HEK293 (cell line): Measurements from ENCODE around the gene RNF31.

Experiments
- CTCF ChIA-PET: fragments of 350-600 bp; formaldehyde crosslinking; extraction: SDS; loops from one replicate; lab custom pipeline; 2021; ENCODE audit warnings: antibody characterized with exemption; lab: Yijun Ruan, JAX
- POLR2A ChIA-PET: fragments of 300-600 bp; formaldehyde crosslinking; extraction: SDS; loops from one replicate; lab custom pipeline; 2020; ENCODE audit warnings: antibody characterized with exemption, inconsistent platforms; lab: Yijun Ruan, JAX
- H3K27ac ChIP-seq: fragments of 200-500 bp; sonication (Bioruptor generic); 2 replicates; pipeline ENCODE4 v1.5.1; 2014; ENCODE audit warnings: low read depth, low read length, control low read depth, inconsistent platforms; ENCODE audit errors: extremely low read depth
- H3K36me3 ChIP-seq, 2 experiments: fragments of 200-500 bp in 1 of 2; sonication (Bioruptor generic) in 1 of 2; 1 replicate in 1 of 2; 2 replicates in 1 of 2; pipeline ENCODE4 v1.5.1; 2014 to 2017; ENCODE audit warnings: inconsistent platforms in 2 of 2, low read length in 2 of 2; ENCODE audit not compliant: control insufficient read depth in 2 of 2, insufficient read depth in 1 of 2
- H3K4me1 ChIP-seq: fragments of 200-500 bp; sonication (Bioruptor generic); 2 replicates; pipeline ENCODE4 v1.5.1; 2014; ENCODE audit warnings: mild to moderate bottlenecking, low read length, inconsistent platforms; ENCODE audit not compliant: control insufficient read depth, insufficient read depth
- H3K4me3 ChIP-seq: 2 replicates; pipeline ENCODE4 v1.5.1; 2011; ENCODE audit warnings: low read depth, mild to moderate bottlenecking, control low read depth, low read length, moderate library complexity
- H3K9me3 ChIP-seq: fragments of 200-500 bp; sonication (Bioruptor generic); 2 replicates; pipeline ENCODE4 v1.5.1; 2014; ENCODE audit warnings: low read depth, low read length, inconsistent platforms; ENCODE audit not compliant: control insufficient read depth, insufficient read depth
- EGR2 ChIP-seq: fragments of 450-650 bp; formaldehyde crosslinking; IDR thresholded peaks from 2 replicates; pipeline ENCODE4 v1.5.1; 2016; ENCODE audit warnings: low read depth, missing biosample characterization, missing genetic modification characterization
- PRDM1 ChIP-seq: fragments of 450-650 bp; formaldehyde crosslinking; IDR thresholded peaks from 2 replicates; pipeline ENCODE4; 2016; ENCODE audit warnings: missing biosample characterization, missing genetic modification characterization
- TRIM28 ChIP-seq: IDR thresholded peaks from 2 replicates; pipeline ENCODE4 v1.6.1; 2011; ENCODE audit warnings: low read length, control low read depth, borderline replicate concordance
- YY1 ChIP-seq: fragments of 450-650 bp; formaldehyde crosslinking; IDR thresholded peaks from 2 replicates; pipeline ENCODE4 v1.5.1; 2018; ENCODE audit warnings: missing biosample characterization, missing genetic modification characterization
- ZBTB17 ChIP-seq: fragments of 450-650 bp; formaldehyde crosslinking; IDR thresholded peaks from 2 replicates; pipeline ENCODE4 v1.5.1; 2016; ENCODE audit warnings: missing biosample characterization, missing genetic modification characterization
- ZNF146 ChIP-seq: fragments of 450-650 bp; formaldehyde crosslinking; IDR thresholded peaks from 2 replicates; pipeline ENCODE4 v1.5.1; 2016; ENCODE audit warnings: missing biosample characterization, missing genetic modification characterization
- ZNF157 ChIP-seq: fragments of 450-650 bp; formaldehyde crosslinking; IDR thresholded peaks from 2 replicates; pipeline ENCODE4 v1.5.1; 2016; ENCODE audit warnings: missing biosample characterization, missing genetic modification characterization
- ZNF169 ChIP-seq: fragments of 450-650 bp; formaldehyde crosslinking; IDR thresholded peaks from 2 replicates; pipeline ENCODE4 v1.5.1; 2016; ENCODE audit warnings: missing biosample characterization, missing genetic modification characterization
- ZNF24 ChIP-seq: fragments of 450-650 bp; formaldehyde crosslinking; IDR thresholded peaks from 2 replicates; pipeline ENCODE4 v1.5.1; 2016; ENCODE audit warnings: missing biosample characterization, missing genetic modification characterization
- ZNF274 ChIP-seq, 2 experiments: fragments of 200-500 bp in 1 of 2; fragments of 450-650 bp in 1 of 2; sonication (Bioruptor generic) in 1 of 2; formaldehyde crosslinking in 1 of 2; IDR thresholded peaks; 2 replicates each; pipeline versions ENCODE4 v1.5.1 to v1.6.1; 2014 to 2016; ENCODE audit warnings: borderline replicate concordance in 1 of 2, inconsistent platforms in 1 of 2, low read length in 1 of 2, missing biosample characterization in 1 of 2, missing genetic modification characterization in 1 of 2
- ZNF473 ChIP-seq: fragments of 450-650 bp; formaldehyde crosslinking; IDR thresholded peaks from 2 replicates; pipeline ENCODE4 v1.5.1; 2017; ENCODE audit warnings: missing biosample characterization, missing genetic modification characterization
- ZNF548 ChIP-seq: fragments of 450-650 bp; formaldehyde crosslinking; IDR thresholded peaks from 2 replicates; pipeline ENCODE4 v1.5.1; 2016; ENCODE audit warnings: missing biosample characterization, missing genetic modification characterization
- ZNF585B ChIP-seq: fragments of 450-650 bp; formaldehyde crosslinking; IDR thresholded peaks from 2 replicates; pipeline ENCODE4 v1.5.1; 2016; ENCODE audit warnings: missing biosample characterization, missing genetic modification characterization
- ZNF600 ChIP-seq: fragments of 450-650 bp; formaldehyde crosslinking; IDR thresholded peaks from 2 replicates; pipeline ENCODE4 v1.5.1; 2016; ENCODE audit warnings: missing biosample characterization, missing genetic modification characterization
- ZNF654 ChIP-seq: fragments of 450-650 bp; formaldehyde crosslinking; IDR thresholded peaks from 2 replicates; pipeline ENCODE4 v1.5.1; 2016; ENCODE audit warnings: low read depth, missing biosample characterization, missing genetic modification characterization
- ZNF660 ChIP-seq: fragments of 450-650 bp; IDR thresholded peaks from 2 replicates; pipeline ENCODE4 v1.5.1; 2018; ENCODE audit warnings: missing biosample characterization, mild to moderate bottlenecking, missing genetic modification characterization
- ZNF701 ChIP-seq: fragments of 450-650 bp; formaldehyde crosslinking; IDR thresholded peaks from 2 replicates; pipeline ENCODE4 v1.5.1; 2016; ENCODE audit warnings: missing biosample characterization, missing genetic modification characterization
- ZNF791 ChIP-seq: fragments of 450-650 bp; formaldehyde crosslinking; IDR thresholded peaks from 2 replicates; pipeline ENCODE4 v1.5.1; 2016; ENCODE audit warnings: missing biosample characterization, missing genetic modification characterization
- TF ChIP-seq, protein P1 (sequence below): fragments of 450-650 bp; formaldehyde crosslinking; IDR thresholded peaks from 2 replicates; pipeline ENCODE4 v1.5.1; 2016; ENCODE audit warnings: missing biosample characterization, missing genetic modification characterization
- TF ChIP-seq, protein P2 (sequence below): fragments of 450-650 bp; formaldehyde crosslinking; IDR thresholded peaks from 2 replicates; pipeline ENCODE4 v1.5.1; 2016; ENCODE audit warnings: missing biosample characterization, missing genetic modification characterization
- TF ChIP-seq, protein P3 (sequence below): fragments of 450-650 bp; formaldehyde crosslinking; IDR thresholded peaks from 2 replicates; pipeline ENCODE4 v1.5.1; 2016; ENCODE audit warnings: missing biosample characterization, missing genetic modification characterization
- TF ChIP-seq, protein P4 (sequence below): fragments of 450-650 bp; formaldehyde crosslinking; IDR thresholded peaks from 2 replicates; pipeline ENCODE4 v1.5.1; 2016; ENCODE audit warnings: missing biosample characterization, missing genetic modification characterization

RNF31 gene

DNA sequence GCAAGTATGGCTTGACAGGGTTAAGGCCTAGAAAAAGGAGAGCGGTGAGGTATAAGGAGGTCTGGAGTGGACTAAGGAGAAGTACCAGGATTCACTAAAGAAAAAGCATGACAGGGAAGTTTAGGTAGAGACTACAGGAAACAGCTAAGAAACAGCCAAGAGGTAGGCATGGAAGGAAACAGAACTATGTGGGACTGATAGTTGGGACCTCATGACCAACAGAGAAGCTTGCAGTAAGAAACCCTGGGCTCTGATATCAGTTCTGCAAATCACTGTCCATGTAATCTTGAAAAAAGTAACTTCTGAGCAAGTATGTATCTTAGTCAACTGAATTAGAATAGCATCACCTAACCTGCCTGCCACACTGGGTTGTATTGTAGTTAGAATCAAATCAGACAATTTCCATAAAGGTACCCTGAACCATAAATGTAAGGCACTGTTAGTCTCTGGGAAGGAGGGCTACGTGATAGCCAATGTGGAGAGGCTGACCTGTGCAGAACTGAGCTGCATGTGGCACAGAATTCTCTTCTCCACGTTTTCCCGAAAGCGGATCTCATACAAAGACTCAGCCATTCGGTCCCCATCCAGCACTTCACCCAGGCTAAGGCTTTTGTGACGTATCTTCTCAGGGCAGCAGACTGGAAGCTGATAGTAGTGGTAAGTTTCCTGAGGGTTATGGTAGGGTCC, 47.0 kb downstream of the RNF31 start:
- peaks cover 4% of the 10 kb centered on the region; the same call in 1 of the 2 replicates for H3K4me1 ChIP-seq
- no peaks in the 10 kb centered on the region for H3K9me3 ChIP-seq
- TF ChIP-seq ZNF585B (tag by site-specific recombination) (no peak), PRDM1 (no peak), ZNF548 (tag by site-specific recombination) (no peak), ZNF24 (tag by site-specific recombination) (no peak), ZNF157 (no peak)
- TF ChIP-seq, protein P1, sequence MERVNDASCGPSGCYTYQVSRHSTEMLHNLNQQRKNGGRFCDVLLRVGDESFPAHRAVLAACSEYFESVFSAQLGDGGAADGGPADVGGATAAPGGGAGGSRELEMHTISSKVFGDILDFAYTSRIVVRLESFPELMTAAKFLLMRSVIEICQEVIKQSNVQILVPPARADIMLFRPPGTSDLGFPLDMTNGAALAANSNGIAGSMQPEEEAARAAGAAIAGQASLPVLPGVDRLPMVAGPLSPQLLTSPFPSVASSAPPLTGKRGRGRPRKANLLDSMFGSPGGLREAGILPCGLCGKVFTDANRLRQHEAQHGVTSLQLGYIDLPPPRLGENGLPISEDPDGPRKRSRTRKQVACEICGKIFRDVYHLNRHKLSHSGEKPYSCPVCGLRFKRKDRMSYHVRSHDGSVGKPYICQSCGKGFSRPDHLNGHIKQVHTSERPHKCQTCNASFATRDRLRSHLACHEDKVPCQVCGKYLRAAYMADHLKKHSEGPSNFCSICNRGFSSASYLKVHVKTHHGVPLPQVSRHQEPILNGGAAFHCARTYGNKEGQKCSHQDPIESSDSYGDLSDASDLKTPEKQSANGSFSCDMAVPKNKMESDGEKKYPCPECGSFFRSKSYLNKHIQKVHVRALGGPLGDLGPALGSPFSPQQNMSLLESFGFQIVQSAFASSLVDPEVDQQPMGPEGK (tag by site-specific recombination) = no peak
- POLR2A ChIA-PET = interaction anchor here (0.9 to 4.1 kb wide), 7 partner anchors 19 to 100 kb away, joined by 5 to 43 read pairs (median 9); partner anchors contain the start of genes CHMP4A, IRF9, MDP1 and PCK2
- peak overlapping the region; percentile 89; the same call in 1 of the 2 replicates for H3K4me3 ChIP-seq
- CTCF ChIA-PET = interaction anchor here (0.6 to 2.4 kb wide), 2 partner anchors 34 to 49 kb away, joined by 3 to 10 read pairs; partner anchors contain the start of gene IRF9
- H3K27ac ChIP-seq = peak overlapping the region; percentile 97
- H3K36me3 ChIP-seq = peaks cover 6 to 53% of the 10 kb centered on the region in 2 experiments

DNA sequence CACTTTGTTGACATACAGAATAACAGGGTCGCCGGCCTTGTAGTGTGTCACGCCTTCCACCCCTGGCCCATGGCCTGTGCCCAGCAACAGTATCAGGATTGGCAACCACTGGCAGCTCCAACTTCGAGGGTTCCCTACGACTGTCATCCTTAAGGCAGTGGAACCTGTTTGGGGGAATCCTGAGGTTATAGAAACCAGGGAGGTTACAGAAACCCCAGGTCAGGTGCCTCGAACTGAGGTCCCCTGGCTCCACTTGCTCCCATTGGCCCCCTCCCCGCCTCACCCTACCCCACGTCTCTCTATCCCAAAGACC, 47.5 kb downstream of the RNF31 start:
- peak overlapping the region; percentile 97 for H3K27ac ChIP-seq
- CTCF ChIA-PET = interaction anchor here (0.7 to 2.4 kb wide), 2 partner anchors 34 to 235 kb away, joined by 3 to 10 read pairs; partner anchors contain the start of gene IRF9
- H3K4me3 ChIP-seq = peak overlapping the region; percentile 89
- TF ChIP-seq TRIM28 (no peak), ZNF274 (IDR thresholded peaks at IDR 0.05; ENCODE audit: low read length) (no peak), ZNF274 (tag by site-specific recombination; IDR thresholded peaks at IDR 0.05; ENCODE audit: borderline replicate concordance) (no peak), ZNF146 (tag by site-specific recombination) (no peak)
- TF ChIP-seq, all 188 proteins: peak for 0
- H3K4me1 ChIP-seq = peaks cover 4% of the 10 kb centered on the region; the same call in 1 of the 2 replicates
- H3K9me3 ChIP-seq = no peaks in the 10 kb centered on the region
- POLR2A ChIA-PET = interaction anchor here (0.8 to 4.1 kb wide), 12 partner anchors 8 to 159 kb away, joined by 3 to 43 read pairs (median 6); partner anchors contain the start of genes CHMP4A, EMC9, IRF9 and MDP1
- H3K36me3 ChIP-seq = peaks cover 8 to 50% of the 10 kb centered on the region in 2 experiments

DNA sequence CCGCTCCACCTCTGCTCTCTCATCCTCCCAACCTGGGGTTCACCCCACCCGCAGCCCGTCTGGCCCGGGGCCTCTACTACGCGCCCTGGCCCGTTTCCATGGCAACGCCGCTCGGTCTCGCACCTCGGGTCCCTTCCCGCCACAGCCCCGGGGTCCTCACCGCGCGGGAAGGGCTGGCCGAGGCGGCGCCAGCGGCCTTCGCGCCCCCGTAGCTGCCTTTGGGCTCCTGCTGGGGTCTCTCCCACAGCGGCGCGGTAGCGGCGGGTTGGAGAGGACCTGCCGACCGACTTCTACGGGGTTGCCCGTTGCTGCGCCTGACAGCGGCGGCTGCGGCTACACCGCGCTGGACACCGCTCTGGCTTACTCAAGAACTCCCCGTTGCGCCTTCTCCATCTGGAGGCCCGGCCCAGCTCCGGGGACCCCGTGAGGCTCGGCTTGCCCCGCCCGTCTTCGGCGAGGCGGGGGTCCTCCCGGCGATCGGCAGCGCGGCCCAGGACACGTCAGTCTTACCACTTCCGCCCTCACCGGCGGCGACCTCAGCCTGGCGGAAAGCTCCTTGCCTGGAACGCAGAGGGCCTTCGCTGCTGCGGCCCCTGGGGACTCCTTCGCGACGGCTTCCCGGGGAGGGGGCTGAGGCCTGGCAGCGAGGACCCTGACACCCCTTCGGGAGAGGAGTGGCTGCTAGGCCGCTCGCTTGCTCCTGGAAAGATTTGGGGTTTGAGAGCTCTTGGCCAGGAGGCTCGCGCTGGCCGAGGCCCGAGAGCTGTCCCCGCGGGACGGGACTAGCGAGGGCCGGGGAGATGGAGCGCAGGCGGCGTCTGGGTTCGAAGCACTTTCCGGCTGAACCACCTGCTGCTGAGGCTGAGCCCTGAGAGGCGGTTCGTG, 48.1 kb downstream of the RNF31 start, which contains the start of gene TM9SF1:
TSS of gene TM9SF1 (minus strand) at position 256 of the 885 bp plus-strand sequence. CDS start 422 bp downstream, outside the sequence.
- peak within 1 kb of the TSS; percentile 89 for H3K4me3 ChIP-seq
- ChIA-PET POLR2A (interaction anchor here (0.6 to 4.1 kb wide), 21 partner anchors 8 to 159 kb away, joined by 3 to 43 read pairs (median 5); partner anchors contain the start of genes CHMP4A, CIDEB, DCAF11 and EMC9), CTCF (interaction anchor here (0.6 to 2.4 kb wide), 3 partner anchors 35 to 235 kb away, joined by 3 to 10 read pairs (median 3); partner anchors contain the start of gene IRF9)
- H3K36me3 ChIP-seq = peaks cover 10 to 46% of the 10 kb centered on the region in 2 experiments
- H3K4me1 ChIP-seq = peaks cover 4% of the 10 kb centered on the region; the same call in 1 of the 2 replicates
- no peaks in the 10 kb centered on the region for H3K9me3 ChIP-seq
- H3K27ac ChIP-seq = peak within 1 kb of the TSS; percentile 97
- TF ChIP-seq ZNF660 (0 out of 2 replicates have a peak, but pooled peaks have one; percentile 20), ZNF169 (tag by site-specific recombination) (no peak), ZNF600 (tag by site-specific recombination) (peak; percentile 73), ZNF701 (tag by site-specific recombination) (no peak), ZNF654 (tag by site-specific recombination) (no peak), ZNF146 (tag by site-specific recombination) (no peak), EGR2 (tag by site-specific recombination) (no peak), ZNF473 (tag by site-specific recombination) (no peak), ZBTB17 (peak; percentile 98), YY1 (tag by site-specific recombination) (peak; percentile 49), ZNF791 (tag by site-specific recombination) (no peak)
- TF ChIP-seq, protein P2, sequence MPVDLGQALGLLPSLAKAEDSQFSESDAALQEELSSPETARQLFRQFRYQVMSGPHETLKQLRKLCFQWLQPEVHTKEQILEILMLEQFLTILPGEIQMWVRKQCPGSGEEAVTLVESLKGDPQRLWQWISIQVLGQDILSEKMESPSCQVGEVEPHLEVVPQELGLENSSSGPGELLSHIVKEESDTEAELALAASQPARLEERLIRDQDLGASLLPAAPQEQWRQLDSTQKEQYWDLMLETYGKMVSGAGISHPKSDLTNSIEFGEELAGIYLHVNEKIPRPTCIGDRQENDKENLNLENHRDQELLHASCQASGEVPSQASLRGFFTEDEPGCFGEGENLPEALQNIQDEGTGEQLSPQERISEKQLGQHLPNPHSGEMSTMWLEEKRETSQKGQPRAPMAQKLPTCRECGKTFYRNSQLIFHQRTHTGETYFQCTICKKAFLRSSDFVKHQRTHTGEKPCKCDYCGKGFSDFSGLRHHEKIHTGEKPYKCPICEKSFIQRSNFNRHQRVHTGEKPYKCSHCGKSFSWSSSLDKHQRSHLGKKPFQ (tag by site-specific recombination) = peak; percentile 26; the same call in 1 of the 2 replicates
- TF ChIP-seq, protein P3, sequence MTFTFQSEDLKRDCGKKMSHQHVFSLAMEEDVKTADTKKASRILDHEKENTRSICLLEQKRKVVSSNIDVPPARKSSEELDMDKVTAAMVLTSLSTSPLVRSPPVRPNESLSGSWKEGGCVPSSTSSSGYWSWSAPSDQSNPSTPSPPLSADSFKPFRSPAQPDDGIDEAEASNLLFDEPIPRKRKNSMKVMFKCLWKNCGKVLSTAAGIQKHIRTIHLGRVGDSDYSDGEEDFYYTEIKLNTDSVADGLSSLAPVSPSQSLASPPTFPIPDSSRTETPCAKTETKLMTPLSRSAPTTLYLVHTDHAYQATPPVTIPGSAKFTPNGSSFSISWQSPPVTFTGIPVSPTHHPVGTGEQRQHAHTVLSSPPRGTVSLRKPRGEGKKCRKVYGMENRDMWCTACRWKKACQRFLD (tag by site-specific recombination) = 0 out of 2 replicates have a peak, but pooled peaks have one; percentile 65
- TF ChIP-seq, protein P4, sequence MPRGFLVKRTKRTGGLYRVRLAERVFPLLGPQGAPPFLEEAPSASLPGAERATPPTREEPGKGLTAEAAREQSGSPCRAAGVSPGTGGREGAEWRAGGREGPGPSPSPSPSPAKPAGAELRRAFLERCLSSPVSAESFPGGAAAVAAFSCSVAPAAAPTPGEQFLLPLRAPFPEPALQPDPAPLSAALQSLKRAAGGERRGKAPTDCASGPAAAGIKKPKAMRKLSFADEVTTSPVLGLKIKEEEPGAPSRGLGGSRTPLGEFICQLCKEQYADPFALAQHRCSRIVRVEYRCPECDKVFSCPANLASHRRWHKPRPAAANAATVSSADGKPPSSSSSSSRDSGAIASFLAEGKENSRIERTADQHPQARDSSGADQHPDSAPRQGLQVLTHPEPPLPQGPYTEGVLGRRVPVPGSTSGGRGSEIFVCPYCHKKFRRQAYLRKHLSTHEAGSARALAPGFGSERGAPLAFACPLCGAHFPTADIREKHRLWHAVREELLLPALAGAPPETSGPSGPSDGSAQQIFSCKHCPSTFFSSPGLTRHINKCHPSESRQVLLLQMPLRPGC = peak; percentile 23; the same call in 1 of the 2 replicates
